Duodenal mucosa (tissue), 2 donors: ENCODE measurements around the gene SHISA4.
"Not testable (repeated sequence)": the region's sequence is repeated elsewhere in the genome, so short reads cannot be mapped to it uniquely, and the experiment has no call there.

Experiments used
- H3K27ac ChIP-seq: one replicate; pipeline ENCODE4 v1.7.0; 2013; ENCODE audit warnings: low read depth, low read length
- H3K27me3 ChIP-seq, 2 donors: one replicate each; pipeline ENCODE4 v1.7.0; 2013; ENCODE audit warnings: low read length in 2 of 2, control low read depth in 1 of 2; ENCODE audit not compliant: insufficient read depth in 2 of 2, control insufficient read depth in 1 of 2
- H3K36me3 ChIP-seq, 2 donors: one replicate each; pipeline ENCODE4 v1.7.0; 2013; ENCODE audit warnings: low read length in 2 of 2, control low read depth in 1 of 2; ENCODE audit not compliant: insufficient read depth in 2 of 2, control insufficient read depth in 1 of 2
- H3K4me1 ChIP-seq, 2 donors: one replicate each; pipeline ENCODE4 v1.7.0; 2013; ENCODE audit warnings: low read length in 2 of 2, control low read depth in 1 of 2; ENCODE audit not compliant: insufficient read depth in 2 of 2, control insufficient read depth in 1 of 2
- H3K4me3 ChIP-seq, 2 donors: one replicate each; pipeline ENCODE4 v1.7.0; 2013; ENCODE audit warnings: low read length in 2 of 2, low read depth in 1 of 2
- H3K9ac ChIP-seq, 2 donors: one replicate each; pipeline ENCODE4 v1.7.0; 2013; ENCODE audit warnings: low read length in 2 of 2, low read depth in 1 of 2
- H3K9me3 ChIP-seq, 2 donors: one replicate each; pipeline ENCODE4 v1.7.0; 2013; ENCODE audit warnings: low read length in 2 of 2, control low read depth in 1 of 2; ENCODE audit not compliant: control insufficient read depth in 1 of 2

Gene SHISA4

DNA sequence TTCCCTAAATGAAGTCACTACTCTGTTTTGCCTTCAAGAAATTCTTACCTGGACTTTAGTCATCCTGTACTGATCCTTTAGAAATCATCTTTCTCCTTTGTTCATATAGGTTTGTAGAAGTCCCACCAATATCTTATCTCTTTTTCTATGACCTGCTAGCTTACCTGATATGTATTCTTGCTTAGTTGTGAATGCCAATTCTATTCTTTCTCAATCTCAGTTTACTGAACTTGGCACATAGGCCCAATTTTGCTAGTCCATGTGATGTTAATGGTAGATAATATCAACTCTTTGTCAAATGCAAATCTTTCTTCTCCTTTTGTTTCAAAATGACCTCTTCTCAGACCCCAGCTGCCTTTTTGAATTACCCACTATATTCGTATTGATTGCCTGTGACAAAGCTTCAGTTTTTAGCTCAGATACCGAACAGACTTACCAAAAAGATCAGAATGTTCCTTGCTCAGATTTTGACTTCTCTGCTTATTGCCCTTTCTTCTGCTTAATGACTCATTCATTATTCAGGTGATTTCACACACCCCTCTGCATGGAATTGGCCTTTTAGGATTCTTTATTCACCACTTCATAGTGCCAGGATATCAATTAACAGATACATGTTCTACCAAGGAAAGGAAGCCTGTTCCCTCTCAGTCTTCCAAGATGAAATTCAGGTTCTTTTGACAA lies 39.2 kb upstream of the SHISA4 start:
- Histone ChIP-seq H3K4me3 (no peak overlapping the region), H3K27ac (no peak overlapping the region), H3K36me3 (peaks cover 35 to 49% of the 10 kb centered on the region in 2 donors), H3K4me1 (peaks cover 0 to 2% of the 10 kb centered on the region in 2 donors), H3K27me3 (no peaks in the 10 kb centered on the region), H3K9ac (no peak overlapping the region), H3K9me3 (no peaks in the 10 kb centered on the region)

- Histone ChIP-seq H3K4me1 (no peaks in the 10 kb centered on the region), H3K27ac (no peak overlapping the region)
Observed at GRCh38 chr1:201850053-201850397, 38.7 kb upstream of the SHISA4 start.

GRCh38 chr1:201851949-201852348 lies 36.7 kb upstream of the SHISA4 start:
- H3K9me3 ChIP-seq: no peaks in the 10 kb centered on the region
- H3K27me3 ChIP-seq: no peaks in the 10 kb centered on the region
- H3K4me3 ChIP-seq: no peak overlapping the region
- H3K36me3 ChIP-seq: peaks cover 49 to 71% of the 10 kb centered on the region in 2 donors
- H3K27ac ChIP-seq: no peak overlapping the region
- no peaks in the 10 kb centered on the region for H3K4me1 ChIP-seq
- H3K9ac ChIP-seq: no peak overlapping the region

More at GRCh38 chr1:201850053-201850397, 38.7 kb upstream of the SHISA4 start:
- Histone ChIP-seq H3K27me3 (no peaks in the 10 kb centered on the region), H3K4me3 (no peak overlapping the region), H3K9ac (no peak overlapping the region), H3K9me3 (no peaks in the 10 kb centered on the region), H3K36me3 (peaks cover 39 to 54% of the 10 kb centered on the region in 2 donors)

- not testable (repeated sequence) for H3K9ac ChIP-seq, H3K4me3 ChIP-seq, H3K4me1 ChIP-seq, H3K27me3 ChIP-seq, H3K9me3 ChIP-seq, H3K27ac ChIP-seq
- peaks cover 50 to 86% of the 10 kb centered on the region in 2 donors for H3K36me3 ChIP-seq
Observed at GRCh38 chr1:201856722-201857121, 32.0 kb upstream of the SHISA4 start.

- Histone ChIP-seq H3K9me3 (no peaks in the 10 kb centered on the region), H3K36me3 (peaks cover 41 to 69% of the 10 kb centered on the region in 2 donors), H3K27me3 (no peaks in the 10 kb centered on the region), H3K27ac (no peak overlapping the region), H3K4me1 (no peaks in the 10 kb centered on the region), H3K9ac (no peak overlapping the region), H3K4me3 (no peak overlapping the region)
Observed at GRCh38 chr1:201859424-201859823, 29.3 kb upstream of the SHISA4 start.

- H3K36me3 ChIP-seq: peaks cover 30 to 56% of the 10 kb centered on the region in 2 donors
- no peak overlapping the region for H3K27ac ChIP-seq
- no peaks in the 10 kb centered on the region for H3K27me3 ChIP-seq
- no peaks in the 10 kb centered on the region for H3K4me1 ChIP-seq
- H3K9me3 ChIP-seq: no peaks in the 10 kb centered on the region
- no peak overlapping the region for H3K9ac ChIP-seq
- H3K4me3 ChIP-seq: no peak overlapping the region
Observed at GRCh38 chr1:201861448-201861847, 27.2 kb upstream of the SHISA4 start.

DNA sequence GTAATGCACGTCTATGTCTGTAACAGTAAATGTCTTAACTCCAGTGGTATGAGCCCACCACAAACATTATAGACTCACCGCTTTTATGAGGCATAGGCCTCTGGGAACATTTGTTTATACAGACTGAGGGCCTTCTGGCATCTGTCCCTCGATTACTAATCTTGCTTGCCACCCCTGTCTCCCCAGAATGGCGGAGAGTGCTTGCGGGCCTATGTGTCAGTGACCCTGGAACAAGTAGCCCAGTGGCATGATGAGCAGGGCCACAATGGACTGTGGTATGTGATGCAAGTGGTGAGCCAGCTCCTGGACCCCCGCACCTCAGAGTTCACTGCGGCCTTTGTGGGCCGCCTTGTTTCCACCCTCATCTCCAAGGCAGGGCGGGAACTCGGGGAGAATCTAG lies 18.3 kb upstream of the SHISA4 start:
- Histone ChIP-seq H3K36me3 (peaks cover 55 to 79% of the 10 kb centered on the region in 2 donors), H3K9me3 (no peaks in the 10 kb centered on the region)

GRCh38 chr1:201874672-201875071 lies 14.0 kb upstream of the SHISA4 start:
- Histone ChIP-seq H3K4me3 (no peak overlapping the region), H3K27ac (no peak overlapping the region), H3K9ac (no peak overlapping the region), H3K27me3 (no peaks in the 10 kb centered on the region), H3K9me3 (no peaks in the 10 kb centered on the region), H3K36me3 (peaks cover 40 to 54% of the 10 kb centered on the region in 2 donors), H3K4me1 (no peaks in the 10 kb centered on the region)

More for the DNA sequence above, 18.3 kb upstream of the SHISA4 start:
- H3K9ac ChIP-seq: no peak overlapping the region
- no peak overlapping the region for H3K27ac ChIP-seq
- H3K4me3 ChIP-seq: no peak overlapping the region
- H3K4me1 ChIP-seq: no peaks in the 10 kb centered on the region
- H3K27me3 ChIP-seq: no peaks in the 10 kb centered on the region

DNA sequence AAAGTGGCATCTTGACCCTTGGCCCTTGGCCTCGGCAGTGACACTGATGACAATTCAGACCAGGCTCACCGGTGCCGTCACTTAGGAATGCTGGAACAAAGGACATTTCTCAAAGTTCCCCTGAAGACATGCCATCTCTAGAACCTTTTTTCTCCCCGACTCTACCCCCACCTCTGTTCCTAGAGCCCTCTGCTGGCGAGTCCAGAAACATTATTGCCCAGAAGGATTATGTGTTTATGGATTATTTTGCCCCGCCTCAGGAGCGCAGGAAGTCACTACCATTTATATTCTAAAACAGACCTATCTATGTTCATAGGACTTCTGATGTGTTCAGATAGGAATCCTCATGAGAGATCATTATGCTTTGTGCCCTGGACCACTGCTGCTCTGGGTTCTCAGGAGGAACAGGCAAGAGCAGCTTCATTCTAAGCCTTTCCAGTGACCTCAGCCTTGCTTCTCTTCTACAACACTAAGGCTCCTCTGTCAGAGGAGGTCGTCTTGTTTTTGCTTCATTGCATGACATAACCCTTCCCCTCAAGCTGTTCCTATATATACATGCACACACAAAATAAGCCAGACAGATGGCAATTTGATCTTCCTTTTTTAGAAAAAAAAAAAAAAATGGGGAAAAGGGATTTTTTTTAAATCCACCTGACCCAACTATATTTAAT lies 12.4 kb upstream of the SHISA4 start:
- Histone ChIP-seq H3K9me3 (no peaks in the 10 kb centered on the region), H3K36me3 (peaks cover 25 to 38% of the 10 kb centered on the region in 2 donors), H3K27me3 (no peaks in the 10 kb centered on the region), H3K27ac (no peak overlapping the region), H3K4me3 (no peak overlapping the region), H3K4me1 (no peaks in the 10 kb centered on the region), H3K9ac (no peak overlapping the region)

- no peak overlapping the region for H3K4me3 ChIP-seq
- no peak overlapping the region for H3K9ac ChIP-seq
- H3K27ac ChIP-seq: no peak overlapping the region
- peaks cover 0 to 4% of the 10 kb centered on the region in 2 donors for H3K4me1 ChIP-seq
- no peaks in the 10 kb centered on the region for H3K9me3 ChIP-seq
- no peaks in the 10 kb centered on the region for H3K27me3 ChIP-seq
- peaks cover 12 to 22% of the 10 kb centered on the region in 2 donors for H3K36me3 ChIP-seq
Observed at GRCh38 chr1:201877877-201878401, 10.8 kb upstream of the SHISA4 start.
